ENCODE measurements around the gene CREB3L2. TPM values are rescaled to one million over a fixed set of nuclear protein-coding genes. Genes with fewer than 3 reads are reported as not detected.

Gene CREB3L2
- polyA plus RNA-seq, 1 donor: 51.3 TPM

- peak; percentile 57 for DNase-seq
These were observed 102.8 kb downstream of the CREB3L2 start for GRCh38 chr7:137898839-137899721.

- no peak for DNase-seq
These were observed 106.3 kb downstream of the CREB3L2 start for GRCh38 chr7:137895301-137896221.

- DNase-seq: no peak
These were observed 108.6 kb downstream of the CREB3L2 start for GRCh38 chr7:137893143-137893742.

GRCh38 chr7:137891016-137891655, 110.8 kb downstream of the CREB3L2 start:
- DNase-seq: no peak

GRCh38 chr7:137890449-137890921, 111.4 kb downstream of the CREB3L2 start:
- no peak for DNase-seq

- DNase-seq: no peak
These were observed 113.6 kb downstream of the CREB3L2 start for GRCh38 chr7:137888241-137888640.

- DNase-seq: no peak
These were observed 115.1 kb downstream of the CREB3L2 start for GRCh38 chr7:137886746-137887145.

GRCh38 chr7:137886281-137886680, 115.6 kb downstream of the CREB3L2 start:
- DNase-seq: no peak

- DNase-seq: no peak
These were observed 116.2 kb downstream of the CREB3L2 start for GRCh38 chr7:137885678-137886077.

GRCh38 chr7:137882806-137883205, 119.1 kb downstream of the CREB3L2 start:
- no peak for DNase-seq

- no peak for DNase-seq
These were observed 119.6 kb downstream of the CREB3L2 start for GRCh38 chr7:137882261-137882668.

- no peak for DNase-seq
These were observed 120.2 kb downstream of the CREB3L2 start for GRCh38 chr7:137881607-137882260.

GRCh38 chr7:137880432-137880831, 121.5 kb downstream of the CREB3L2 start:
- DNase-seq: no peak

- DNase-seq: no peak
These were observed 122.3 kb downstream of the CREB3L2 start for GRCh38 chr7:137879357-137880158.

- no peak for DNase-seq
These were observed 123.4 kb downstream of the CREB3L2 start for GRCh38 chr7:137878333-137878961.

GRCh38 chr7:137877027-137877675, 124.7 kb downstream of the CREB3L2 start:
- no peak for DNase-seq

GRCh38 chr7:137875746-137876145, 126.1 kb downstream of the CREB3L2 start:
- DNase-seq: peak; percentile 38

- DNase-seq: no peak
These were observed 127.7 kb downstream of the CREB3L2 start for GRCh38 chr7:137873979-137874777.
